PFSK-1 (cell line): ENCODE results near the gene NCAPH2.

Experiments
- FOXP2 ChIP-seq: optimal IDR thresholded peaks from 2 replicates; pipeline ENCODE3; 2011; ENCODE audit warnings: borderline replicate concordance, control low read depth, inconsistent platforms; ENCODE audit not compliant: insufficient read depth; ENCODE audit errors: extremely low read length, extremely low read depth
- POLR2AphosphoS5 ChIP-seq: IDR thresholded peaks from 2 replicates; pipeline ENCODE4 v1.6.1; 2012; ENCODE audit warnings: low read depth, mild to moderate bottlenecking, control low read depth, low read length, moderate library complexity
- SIN3A ChIP-seq: IDR thresholded peaks from 2 replicates; pipeline ENCODE4 v1.6.1; 2012; ENCODE audit warnings: mild to moderate bottlenecking, low read length, moderate library complexity, borderline replicate concordance; ENCODE audit not compliant: insufficient read depth
- TAF1 ChIP-seq: IDR thresholded peaks from 2 replicates; pipeline ENCODE4 v1.6.1; 2012; ENCODE audit warnings: low read length, control low read depth, borderline replicate concordance; ENCODE audit not compliant: insufficient read depth
- TF ChIP-seq, protein P1 (sequence below), 2 experiments: IDR thresholded peaks; 2 replicates each; pipeline versions ENCODE4 v1.6.1 to v1.8.0; 2011 to 2012; ENCODE audit warnings: low read depth in 2 of 2, low read length in 2 of 2, control low read depth in 1 of 2, inconsistent platforms in 1 of 2, mild to moderate bottlenecking in 1 of 2, moderate library complexity in 1 of 2; ENCODE audit not compliant: insufficient read depth in 1 of 2

The NCAPH2 gene

DNA sequence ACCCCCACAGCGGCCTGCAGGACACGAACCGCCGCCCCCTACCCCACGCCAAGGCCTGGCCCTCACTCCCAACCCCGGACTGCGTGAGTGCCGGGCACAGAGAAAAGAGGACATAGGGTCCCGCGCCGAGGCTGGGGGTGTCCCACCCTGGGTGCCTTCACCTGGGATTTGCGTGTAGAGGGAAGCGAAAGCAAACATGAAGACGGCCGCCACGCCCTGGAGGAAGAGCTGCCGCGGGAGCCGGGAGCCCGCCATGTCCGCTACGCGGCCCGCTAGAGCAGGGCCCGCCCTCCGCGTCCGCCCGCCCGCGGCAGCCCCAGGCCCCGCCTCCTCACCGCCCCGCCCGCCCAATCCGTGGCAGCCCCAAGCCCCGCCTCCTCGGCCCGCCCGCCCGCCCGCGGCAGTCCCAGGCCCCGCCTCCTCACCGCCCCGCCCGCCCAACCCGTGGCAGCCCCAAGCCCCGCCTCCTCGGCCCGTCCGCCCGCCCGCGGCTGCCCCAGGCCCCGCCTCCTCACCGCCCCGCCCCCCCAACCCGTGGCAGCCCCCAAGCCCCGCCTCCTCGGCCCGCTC lies 518 bp upstream of the NCAPH2 start, which contains the start of gene LMF2:
Gene LMF2, minus strand, starts transcription at position 282 of the 570 bp plus-strand sequence. Its CDS starts 27 bp downstream, at position 255.
- TF ChIP-seq POLR2AphosphoS5 (no peak), TAF1 (no peak), SIN3A (no peak), FOXP2 (no peak)
- TF ChIP-seq, protein P1, sequence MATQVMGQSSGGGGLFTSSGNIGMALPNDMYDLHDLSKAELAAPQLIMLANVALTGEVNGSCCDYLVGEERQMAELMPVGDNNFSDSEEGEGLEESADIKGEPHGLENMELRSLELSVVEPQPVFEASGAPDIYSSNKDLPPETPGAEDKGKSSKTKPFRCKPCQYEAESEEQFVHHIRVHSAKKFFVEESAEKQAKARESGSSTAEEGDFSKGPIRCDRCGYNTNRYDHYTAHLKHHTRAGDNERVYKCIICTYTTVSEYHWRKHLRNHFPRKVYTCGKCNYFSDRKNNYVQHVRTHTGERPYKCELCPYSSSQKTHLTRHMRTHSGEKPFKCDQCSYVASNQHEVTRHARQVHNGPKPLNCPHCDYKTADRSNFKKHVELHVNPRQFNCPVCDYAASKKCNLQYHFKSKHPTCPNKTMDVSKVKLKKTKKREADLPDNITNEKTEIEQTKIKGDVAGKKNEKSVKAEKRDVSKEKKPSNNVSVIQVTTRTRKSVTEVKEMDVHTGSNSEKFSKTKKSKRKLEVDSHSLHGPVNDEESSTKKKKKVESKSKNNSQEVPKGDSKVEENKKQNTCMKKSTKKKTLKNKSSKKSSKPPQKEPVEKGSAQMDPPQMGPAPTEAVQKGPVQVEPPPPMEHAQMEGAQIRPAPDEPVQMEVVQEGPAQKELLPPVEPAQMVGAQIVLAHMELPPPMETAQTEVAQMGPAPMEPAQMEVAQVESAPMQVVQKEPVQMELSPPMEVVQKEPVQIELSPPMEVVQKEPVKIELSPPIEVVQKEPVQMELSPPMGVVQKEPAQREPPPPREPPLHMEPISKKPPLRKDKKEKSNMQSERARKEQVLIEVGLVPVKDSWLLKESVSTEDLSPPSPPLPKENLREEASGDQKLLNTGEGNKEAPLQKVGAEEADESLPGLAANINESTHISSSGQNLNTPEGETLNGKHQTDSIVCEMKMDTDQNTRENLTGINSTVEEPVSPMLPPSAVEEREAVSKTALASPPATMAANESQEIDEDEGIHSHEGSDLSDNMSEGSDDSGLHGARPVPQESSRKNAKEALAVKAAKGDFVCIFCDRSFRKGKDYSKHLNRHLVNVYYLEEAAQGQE (IDR thresholded peaks at IDR 0.05; ENCODE audit: insufficient read depth in 1 of 2, low read depth in 2 of 2, low read length in 2 of 2): no peak

DNA sequence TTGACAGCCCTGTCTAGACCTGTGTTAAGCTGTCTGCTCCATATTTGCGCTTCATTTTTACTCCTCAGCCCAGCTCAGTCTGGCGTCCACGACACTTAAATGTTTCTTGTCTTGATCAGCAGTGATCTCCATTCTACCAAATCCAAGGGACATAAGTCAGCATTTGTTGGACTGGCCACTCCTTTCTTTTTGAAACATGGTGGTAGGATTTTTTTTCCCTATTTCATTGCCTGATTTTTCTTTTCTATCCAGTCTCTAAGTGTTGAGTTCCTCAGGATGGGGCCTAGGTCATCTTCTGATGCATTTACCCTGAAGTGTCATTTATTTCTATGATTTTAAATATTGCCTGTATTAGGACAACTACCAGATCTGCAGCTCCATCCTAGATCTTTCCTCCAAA lies 873 bp downstream of the NCAPH2 start:
- TF ChIP-seq, protein P1 (IDR thresholded peaks at IDR 0.05; ENCODE audit: insufficient read depth in 1 of 2, low read depth in 2 of 2, low read length in 2 of 2): no peak
- TF ChIP-seq POLR2AphosphoS5 (no peak), SIN3A (no peak), TAF1 (no peak), FOXP2 (no peak)

DNA sequence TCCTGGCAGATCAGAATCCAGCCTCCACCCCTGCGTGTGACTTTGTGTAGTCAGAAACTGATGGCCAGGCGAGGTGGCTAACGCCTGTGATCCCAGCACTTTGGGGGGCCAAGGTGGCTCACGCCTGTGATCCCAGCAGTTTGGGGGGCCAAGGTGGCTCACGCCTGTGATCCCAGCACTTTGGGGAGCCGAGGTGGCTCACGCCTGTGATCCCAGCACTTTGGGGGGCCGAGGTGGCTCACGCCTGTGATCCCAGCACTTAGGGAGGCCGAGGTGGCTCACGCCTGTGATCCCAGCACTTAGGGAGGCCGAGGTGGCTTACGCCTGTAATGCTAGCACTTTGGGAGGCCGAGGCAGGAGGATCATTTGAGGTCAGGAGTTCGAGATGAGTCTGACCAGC lies 5.2 kb downstream of the NCAPH2 start:
- no peak for TF ChIP-seq POLR2AphosphoS5
- no peak for TF ChIP-seq FOXP2
- TF ChIP-seq, protein P1 (IDR thresholded peaks at IDR 0.05; ENCODE audit: insufficient read depth in 1 of 2, low read depth in 2 of 2, low read length in 2 of 2): no peak
- TF ChIP-seq SIN3A: no peak
- TF ChIP-seq TAF1: no peak

DNA sequence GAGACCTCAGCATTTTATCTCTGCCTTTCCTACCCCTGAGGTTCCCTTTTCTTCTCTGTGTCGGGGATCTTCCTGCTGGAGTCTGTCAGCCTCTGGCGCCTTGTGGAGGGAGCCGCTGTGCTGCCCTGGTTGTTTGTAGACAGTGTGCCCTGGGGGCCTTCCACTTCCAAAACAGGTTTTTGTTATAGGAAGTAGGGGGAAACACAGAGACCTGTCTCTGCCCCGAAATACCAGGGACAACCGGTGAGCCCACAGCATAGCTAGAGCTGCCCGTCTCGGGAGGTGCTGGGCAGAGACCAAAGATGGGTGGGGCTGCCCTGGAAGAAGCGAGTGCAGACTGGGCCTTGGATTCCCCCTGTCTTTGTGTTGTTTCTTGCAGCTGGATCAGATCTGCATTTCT lies 8.0 kb downstream of the NCAPH2 start:
- TF ChIP-seq SIN3A (no peak), POLR2AphosphoS5 (no peak), FOXP2 (no peak), TAF1 (no peak)
- TF ChIP-seq, protein P1 (IDR thresholded peaks at IDR 0.05; ENCODE audit: insufficient read depth in 1 of 2, low read depth in 2 of 2, low read length in 2 of 2): no peak
